Vagina (tissue), 2 donors: ENCODE measurements around the gene ENTHD1.

Experiments used
- CTCF ChIP-seq, 3 experiments: fragments of 450-650 bp in 2 of 3; fragments of 200-600 bp in 1 of 3; sonication (generic) in 1 of 3; IDR thresholded peaks; one replicate each; pipeline ENCODE4 v1.5.1; 2017 to 2019; ENCODE audit warnings: antibody characterized with exemption in 3 of 3, mild to moderate bottlenecking in 2 of 3, moderate library complexity in 2 of 3
- POLR2A ChIP-seq, 2 donors: fragments of 450-650 bp; IDR thresholded peaks; one replicate each; pipeline ENCODE4 v1.6.1; 2017; ENCODE audit warnings: antibody characterized with exemption in 2 of 2, mild to moderate bottlenecking in 2 of 2, moderate library complexity in 2 of 2

GRCh38 chr22:39744353-39744752 is 149.2 kb downstream of the ENTHD1 start:
- no peak for TF ChIP-seq POLR2A (IDR thresholded peaks at IDR 0.05)
- TF ChIP-seq CTCF (IDR thresholded peaks at IDR 0.05): no peak
